ENCODE data around the gene TUBB. TPM values are rescaled to one million over a fixed set of nuclear protein-coding genes. Genes with fewer than 3 reads are reported as not detected.

The TUBB gene
- polyA plus RNA-seq, 1 of the 3 experiments (the other 2 are of a cell fraction), result 1,037 TPM

DNA sequence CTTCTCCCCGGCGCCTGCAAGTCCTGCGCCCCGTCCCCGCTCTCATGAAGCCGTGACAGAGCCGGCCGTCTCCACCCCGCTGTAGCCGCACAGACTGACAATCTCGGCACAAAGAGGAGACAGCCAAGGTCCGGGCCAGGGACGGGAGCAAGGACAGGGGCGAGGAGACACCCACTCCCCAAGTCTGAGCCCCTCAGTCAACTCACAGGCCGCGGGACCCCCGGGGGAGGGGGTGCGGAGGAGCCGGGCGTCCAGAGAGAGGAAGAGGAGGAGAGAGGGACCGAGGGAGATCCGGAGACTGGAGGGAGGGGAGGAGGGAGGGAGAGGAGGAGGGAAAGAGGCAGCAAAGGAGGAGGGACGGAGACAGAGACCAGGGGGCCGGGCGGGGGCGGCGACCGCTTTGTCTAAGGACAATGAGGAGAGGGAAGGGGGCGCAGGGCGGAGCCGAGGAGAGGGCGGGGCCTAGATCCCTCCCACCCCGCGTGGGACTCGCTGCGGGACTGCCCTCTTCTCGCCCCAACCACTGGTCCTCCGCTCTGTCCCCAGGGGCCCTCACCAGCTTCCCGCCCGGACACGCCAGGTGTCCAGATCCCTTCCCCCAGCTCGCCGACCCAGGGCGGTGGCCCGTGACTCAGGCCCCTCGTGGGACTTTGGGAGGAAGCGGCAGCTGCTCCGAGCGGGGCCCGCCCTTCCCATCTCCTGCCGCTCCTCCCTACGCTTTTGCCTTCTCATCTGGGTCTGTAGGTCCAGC is 33.1 kb upstream of the TUBB start (continued):
- TF ChIP-seq TCF12 (IDR thresholded peaks at IDR 0.05) (peak; percentile 73), ELF1 (IDR thresholded peaks at IDR 0.05) (0 out of 2 replicates have a peak, but pooled peaks have one; percentile 19), NRF1 (IDR thresholded peaks at IDR 0.05; ENCODE audit: low read depth, low read length) (no peak), TEAD4 (IDR thresholded peaks at IDR 0.05; ENCODE audit: borderline replicate concordance, insufficient read depth) (no peak), GATA2 (CRISPR knock-in tag; IDR thresholded peaks at IDR 0.05) (no peak), GABPA (IDR thresholded peaks at IDR 0.05; ENCODE audit: low read depth) (peak; percentile 39; the same call in 1 of the 2 replicates), EP300 (IDR thresholded peaks at IDR 0.05; ENCODE audit: borderline replicate concordance in 1 of 2, low read depth in 1 of 2, low read length in 1 of 2) (peak in 1 of 2 experiments; percentile 43; a peak in 1 of 4 replicates), POLR2AphosphoS5 (IDR thresholded peaks at IDR 0.05; ENCODE audit: low read depth, low read length) (peak; percentile 87), MXI1 (IDR thresholded peaks at IDR 0.05; ENCODE audit: low read depth, low read length) (peak; percentile 25), FOXJ3 (CRISPR knock-in tag; IDR thresholded peaks at IDR 0.05) (no peak), RXRA (IDR thresholded peaks at IDR 0.05; ENCODE audit: borderline replicate concordance, low read depth) (peak; percentile 53; the same call in 1 of the 2 replicates), MEF2A (IDR thresholded peaks at IDR 0.05; ENCODE audit: borderline replicate concordance, low read depth) (no peak), JUND (IDR thresholded peaks at IDR 0.05) (0 out of 2 replicates have a peak, but pooled peaks have one; percentile 47)
- TF ChIP-seq, protein P1, sequence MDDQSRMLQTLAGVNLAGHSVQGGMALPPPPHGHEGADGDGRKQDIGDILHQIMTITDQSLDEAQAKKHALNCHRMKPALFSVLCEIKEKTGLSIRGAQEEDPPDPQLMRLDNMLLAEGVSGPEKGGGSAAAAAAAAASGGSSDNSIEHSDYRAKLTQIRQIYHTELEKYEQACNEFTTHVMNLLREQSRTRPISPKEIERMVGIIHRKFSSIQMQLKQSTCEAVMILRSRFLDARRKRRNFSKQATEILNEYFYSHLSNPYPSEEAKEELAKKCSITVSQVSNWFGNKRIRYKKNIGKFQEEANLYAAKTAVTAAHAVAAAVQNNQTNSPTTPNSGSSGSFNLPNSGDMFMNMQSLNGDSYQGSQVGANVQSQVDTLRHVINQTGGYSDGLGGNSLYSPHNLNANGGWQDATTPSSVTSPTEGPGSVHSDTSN (IDR thresholded peaks at IDR 0.05), result peak; percentile 24
- TF ChIP-seq, protein P2, sequence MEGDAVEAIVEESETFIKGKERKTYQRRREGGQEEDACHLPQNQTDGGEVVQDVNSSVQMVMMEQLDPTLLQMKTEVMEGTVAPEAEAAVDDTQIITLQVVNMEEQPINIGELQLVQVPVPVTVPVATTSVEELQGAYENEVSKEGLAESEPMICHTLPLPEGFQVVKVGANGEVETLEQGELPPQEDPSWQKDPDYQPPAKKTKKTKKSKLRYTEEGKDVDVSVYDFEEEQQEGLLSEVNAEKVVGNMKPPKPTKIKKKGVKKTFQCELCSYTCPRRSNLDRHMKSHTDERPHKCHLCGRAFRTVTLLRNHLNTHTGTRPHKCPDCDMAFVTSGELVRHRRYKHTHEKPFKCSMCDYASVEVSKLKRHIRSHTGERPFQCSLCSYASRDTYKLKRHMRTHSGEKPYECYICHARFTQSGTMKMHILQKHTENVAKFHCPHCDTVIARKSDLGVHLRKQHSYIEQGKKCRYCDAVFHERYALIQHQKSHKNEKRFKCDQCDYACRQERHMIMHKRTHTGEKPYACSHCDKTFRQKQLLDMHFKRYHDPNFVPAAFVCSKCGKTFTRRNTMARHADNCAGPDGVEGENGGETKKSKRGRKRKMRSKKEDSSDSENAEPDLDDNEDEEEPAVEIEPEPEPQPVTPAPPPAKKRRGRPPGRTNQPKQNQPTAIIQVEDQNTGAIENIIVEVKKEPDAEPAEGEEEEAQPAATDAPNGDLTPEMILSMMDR (IDR thresholded peaks at IDR 0.05), result no peak

- peaks cover 76% of the 10 kb centered on the region for H3K79me2 ChIP-seq (ENCODE audit: insufficient read depth)
- peak overlapping the region; percentile 93 to 97 for H3K27ac ChIP-seq (ENCODE audit: low read depth in 2 of 2, low read length in 1 of 2)
- ChIA-PET POLR2A (interaction anchor here (0.9 to 1.9 kb wide), 6 partner anchors 29 to 73 kb away, joined by 3 to 10 read pairs (median 4); partner anchors contain the start of genes MDC1 and MRPS18B), CTCF (interaction anchor here (2.2 to 29.8 kb wide), 3 partner anchors 9 to 35 kb away, joined by 5 to 838 read pairs (median 56); partner anchors contain the start of genes FLOT1, MDC1 and TUBB)
- no peaks in the 10 kb centered on the region; the same call in 1 of the 2 replicates for H4K20me1 ChIP-seq (ENCODE audit: insufficient read depth)
- H2AFZ ChIP-seq (ENCODE audit: low read depth), result peak overlapping the region; percentile 49
- WGBS (ENCODE audit: low lambda C conversion rate), result 13% methylated on average over 11 of the region's 22 CpGs
- no peaks in the 10 kb centered on the region for H3K27me3 ChIP-seq (ENCODE audit: insufficient read depth)
- peak overlapping the region; percentile 97 for H3K9ac ChIP-seq
- H3K4me2 ChIP-seq, result peak overlapping the region; percentile 98
- peaks cover 17 to 60% of the 10 kb centered on the region in 2 experiments; a peak in 2 of 4 replicates for H3K4me1 ChIP-seq (ENCODE audit: control insufficient read depth in 1 of 2, insufficient read depth in 2 of 2, low read depth in 1 of 2, low read length in 1 of 2)
- peak; percentile 47 for DNase-seq
- H3K9me3 ChIP-seq, result no peaks in the 10 kb centered on the region
- peak overlapping the region; percentile 74 to 77 for H3K4me3 ChIP-seq (ENCODE audit: low read depth in 2 of 2, low read length in 1 of 2)
- H3F3A ChIP-seq (replicated peaks; ENCODE audit: insufficient read depth), result peaks cover 9% of the 10 kb centered on the region
- TF ChIP-seq TCF12 (IDR thresholded peaks at IDR 0.05) (no peak), RXRA (IDR thresholded peaks at IDR 0.05; ENCODE audit: borderline replicate concordance, low read depth) (no peak), TAF1 (IDR thresholded peaks at IDR 0.05; ENCODE audit: borderline replicate concordance, low read depth, low read length) (no peak), EZH2phosphoT487 (IDR thresholded peaks at IDR 0.05; ENCODE audit: borderline replicate concordance, low read depth) (no peak), MXI1 (IDR thresholded peaks at IDR 0.05; ENCODE audit: low read depth, low read length) (peak; percentile 34), NFIC (IDR thresholded peaks at IDR 0.05; ENCODE audit: borderline replicate concordance) (no peak), POLR2AphosphoS5 (IDR thresholded peaks at IDR 0.05; ENCODE audit: low read depth, low read length) (peak; percentile 40; the same call in 1 of the 2 replicates)
- TF ChIP-seq, protein P2 (IDR thresholded peaks at IDR 0.05), result peak; percentile 27; the same call in 1 of the 2 replicates
- H3K36me3 ChIP-seq (replicated peaks in 1 of 2; ENCODE audit: control insufficient read depth in 1 of 2, insufficient read depth in 2 of 2, low read length in 1 of 2), result peaks cover 0 to 7% of the 10 kb centered on the region in 2 experiments
- no peaks in the 10 kb centered on the region for H3K9me2 ChIP-seq
These were observed 32.3 kb upstream of the TUBB start for GRCh38 chr6:30687659-30688431.
